GM21737 (cell line): ENCODE results near the gene DHX34.
"Not testable (repeated sequence)": the region's sequence is repeated elsewhere in the genome, so short reads cannot be mapped to it uniquely, and the experiment has no call there.

Experiments used
- ATAC-seq: cut with Tn5 transposase; IDR thresholded peaks from one replicate; pipeline ENCODE4 v1.9.1; 2021; ENCODE audit warnings: mild to moderate bottlenecking, moderate library complexity; ENCODE audit not compliant: unreplicated experiment

The DHX34 gene

DNA sequence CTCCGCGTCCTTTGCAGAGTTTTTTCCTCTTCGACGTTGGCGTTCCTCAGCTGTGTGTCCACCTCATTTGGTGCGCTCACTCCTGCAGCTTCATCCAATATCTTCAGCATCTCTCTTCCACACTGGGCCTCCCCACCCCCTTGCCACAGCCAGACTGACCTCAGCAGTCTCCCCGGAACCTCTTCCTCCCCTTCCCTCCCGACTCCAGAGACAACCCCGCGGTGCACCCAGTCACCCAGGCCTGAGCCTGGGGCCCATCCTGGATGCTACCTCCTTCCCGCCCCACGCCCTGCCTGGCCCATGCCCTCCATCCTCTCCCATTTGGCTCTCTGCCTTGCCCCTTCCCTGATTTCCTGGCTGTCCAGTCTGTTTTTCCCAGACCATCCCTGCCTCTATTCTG is 25.2 kb upstream of the DHX34 start:
- no peak for ATAC-seq

DNA sequence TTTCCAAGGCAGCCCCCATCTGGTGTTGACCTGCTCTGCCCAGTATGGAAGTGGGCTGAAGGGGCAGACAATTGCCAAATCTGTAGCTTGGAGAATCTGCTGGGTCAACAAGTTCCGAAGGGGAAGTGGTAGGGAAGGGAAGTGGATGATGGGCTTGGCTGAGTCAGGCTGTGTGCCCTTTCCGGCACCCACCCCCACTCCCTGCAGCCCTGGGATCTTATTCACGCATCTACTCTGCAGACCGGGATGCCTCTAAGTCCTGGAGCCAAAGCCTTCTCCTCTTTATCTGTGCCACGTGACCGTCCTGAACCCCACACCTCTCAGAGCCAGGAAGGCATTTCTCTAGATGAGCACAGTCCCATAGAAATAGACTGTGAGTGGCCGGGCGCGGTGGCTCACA is 24.6 kb upstream of the DHX34 start:
- ATAC-seq = no peak

DNA sequence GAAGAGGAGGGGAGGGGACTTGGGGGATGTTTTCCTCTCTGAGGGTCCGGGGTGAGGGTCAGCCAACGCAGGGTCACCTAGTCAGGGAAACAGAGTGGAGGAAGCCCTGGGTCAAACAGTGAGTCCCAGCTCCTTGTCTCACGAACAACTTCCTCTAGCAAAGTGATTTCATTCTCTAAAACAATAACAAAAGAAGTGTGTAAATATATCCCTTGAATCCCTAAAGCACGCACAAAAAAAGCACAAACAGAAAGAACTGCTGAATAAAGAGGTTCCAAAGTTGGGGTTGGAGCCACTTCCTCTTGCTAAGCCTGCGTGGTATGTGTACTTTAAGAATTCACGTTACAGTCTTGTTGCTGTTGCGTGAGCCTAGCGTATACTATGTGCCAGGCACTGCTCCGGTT is 18.6 kb upstream of the DHX34 start:
- ATAC-seq = no peak

DNA sequence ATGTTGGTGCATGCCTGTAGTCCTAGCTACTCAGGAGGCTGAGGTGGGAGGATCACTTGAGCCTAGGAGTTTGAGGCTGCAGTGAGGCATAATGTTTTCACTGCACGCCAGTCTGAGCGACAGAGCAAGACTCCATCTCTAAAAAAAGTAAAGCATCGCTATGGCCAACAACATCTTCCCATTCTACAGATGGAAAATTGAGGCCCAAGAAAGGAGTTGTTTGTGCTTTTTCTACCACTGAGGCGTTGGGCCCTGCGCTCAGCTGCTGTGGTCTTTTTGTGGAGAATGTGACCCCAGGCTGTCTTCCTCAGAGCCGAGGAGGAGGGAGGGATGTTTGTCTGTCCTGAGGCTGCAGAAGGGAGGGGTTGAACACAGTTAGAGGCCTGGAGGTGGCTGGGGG is 17.6 kb upstream of the DHX34 start:
- ATAC-seq = no peak

DNA sequence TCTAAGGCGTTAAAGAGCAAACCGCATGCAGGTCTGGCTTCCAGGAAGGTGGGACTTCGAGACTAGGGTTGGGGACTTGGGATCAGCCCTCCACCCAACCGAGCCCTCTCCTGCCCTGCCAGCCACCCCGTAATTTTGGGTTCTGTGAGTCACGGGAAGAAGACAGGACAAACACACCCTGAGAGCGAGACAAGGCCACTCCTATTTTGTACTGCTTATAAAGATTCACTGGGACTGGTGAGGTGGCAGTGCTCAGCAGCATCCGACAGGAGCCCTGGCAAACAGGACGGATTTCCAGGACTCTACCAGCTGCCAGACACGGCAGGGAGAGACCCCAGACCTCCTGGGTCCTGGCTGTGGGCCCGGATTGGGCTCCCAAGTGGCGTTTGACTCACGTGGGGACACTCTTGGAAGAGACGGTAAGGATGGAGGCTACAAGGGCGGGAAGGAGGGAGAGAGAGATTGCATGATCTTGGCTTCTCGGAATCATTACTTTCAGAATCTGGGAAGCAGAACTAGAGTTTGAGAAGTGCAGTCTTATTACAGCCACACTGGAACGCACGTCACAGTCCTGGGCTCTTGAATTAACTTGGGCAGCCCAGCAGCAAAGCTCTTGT is 17.1 kb upstream of the DHX34 start, which contains the start of gene C5AR2:
TSS of gene C5AR2 (plus strand) at position 245 of the 617 bp plus-strand sequence. CDS start 8,625 bp downstream, outside the sequence.
- ATAC-seq = no peak

DNA sequence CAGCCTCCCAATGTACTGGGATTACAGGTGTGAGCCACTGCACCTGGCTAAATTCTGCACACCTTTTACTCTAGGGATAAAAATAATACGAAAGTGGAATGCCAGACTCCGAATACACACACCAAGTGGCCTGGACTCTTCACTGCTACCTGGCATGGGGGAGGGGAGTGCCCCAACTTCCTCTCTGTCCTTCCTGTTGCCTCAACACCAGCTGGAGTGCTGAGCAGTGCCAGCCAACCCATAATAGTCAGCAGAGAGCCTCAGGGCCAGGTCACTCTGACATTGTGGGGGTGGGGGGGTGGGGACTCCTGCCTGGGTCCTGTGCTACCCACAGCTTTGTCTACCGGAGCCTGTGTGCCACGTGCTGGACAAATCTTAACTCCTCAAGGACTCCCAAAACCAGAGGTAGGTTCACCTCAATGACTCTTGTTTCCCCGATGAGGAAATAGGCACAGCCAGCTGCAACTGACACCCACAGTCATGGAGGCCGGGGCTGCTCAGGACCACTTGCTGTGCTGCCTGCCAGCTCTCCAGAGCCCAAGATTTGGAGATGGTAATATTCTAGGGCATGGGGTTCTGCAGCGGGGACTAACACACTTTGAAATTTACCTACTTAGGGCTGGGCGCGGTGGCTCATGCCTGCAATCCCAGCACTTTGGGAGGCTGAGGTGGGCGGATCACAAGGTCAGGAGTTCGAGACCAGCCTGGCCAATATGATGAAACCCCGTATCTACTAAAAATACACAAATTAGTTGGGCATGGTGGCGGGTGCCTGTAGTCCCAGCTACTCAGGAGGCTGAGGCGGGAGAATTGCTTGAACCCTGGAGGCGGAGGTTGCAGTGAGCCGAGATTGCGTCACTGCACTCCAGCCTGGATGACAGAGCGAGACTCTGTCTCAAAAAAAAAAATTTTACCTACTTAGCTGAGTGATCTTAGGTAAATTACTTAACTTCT is 12.1 kb upstream of the DHX34 start:
- not testable (repeated sequence) for ATAC-seq

DNA sequence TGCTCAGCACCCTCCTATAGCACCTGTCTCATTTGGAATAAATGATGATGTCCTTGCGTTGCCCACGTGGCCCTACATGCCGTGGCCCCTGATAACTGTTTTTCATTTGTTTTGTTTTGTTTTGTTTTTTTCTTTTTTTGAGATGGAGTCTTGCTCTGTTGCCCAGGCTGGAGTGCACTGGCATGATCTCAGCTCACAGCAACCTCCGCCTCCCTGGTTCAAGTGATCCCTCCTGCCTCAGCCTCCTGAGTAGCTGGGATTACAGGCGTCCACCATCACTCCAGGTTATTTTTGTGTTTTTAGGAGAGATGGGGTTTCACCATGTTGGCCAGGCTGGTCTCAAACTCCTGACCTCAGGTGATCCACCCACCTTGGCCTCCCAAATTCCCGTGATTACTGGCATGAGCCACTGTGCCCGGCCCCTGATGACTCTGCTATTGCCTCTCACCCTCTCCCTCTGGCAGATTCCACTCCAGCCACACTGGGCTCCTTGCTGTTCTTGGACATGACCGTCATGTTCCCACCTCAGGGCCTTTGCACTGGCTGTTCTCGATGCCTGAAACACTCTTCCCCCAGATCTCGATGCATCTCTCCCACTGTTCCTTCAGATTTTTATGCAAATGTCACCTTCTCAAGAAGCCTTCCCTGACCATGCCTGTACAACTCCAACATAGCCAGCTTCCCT is 9.8 kb upstream of the DHX34 start:
- no peak for ATAC-seq

DNA sequence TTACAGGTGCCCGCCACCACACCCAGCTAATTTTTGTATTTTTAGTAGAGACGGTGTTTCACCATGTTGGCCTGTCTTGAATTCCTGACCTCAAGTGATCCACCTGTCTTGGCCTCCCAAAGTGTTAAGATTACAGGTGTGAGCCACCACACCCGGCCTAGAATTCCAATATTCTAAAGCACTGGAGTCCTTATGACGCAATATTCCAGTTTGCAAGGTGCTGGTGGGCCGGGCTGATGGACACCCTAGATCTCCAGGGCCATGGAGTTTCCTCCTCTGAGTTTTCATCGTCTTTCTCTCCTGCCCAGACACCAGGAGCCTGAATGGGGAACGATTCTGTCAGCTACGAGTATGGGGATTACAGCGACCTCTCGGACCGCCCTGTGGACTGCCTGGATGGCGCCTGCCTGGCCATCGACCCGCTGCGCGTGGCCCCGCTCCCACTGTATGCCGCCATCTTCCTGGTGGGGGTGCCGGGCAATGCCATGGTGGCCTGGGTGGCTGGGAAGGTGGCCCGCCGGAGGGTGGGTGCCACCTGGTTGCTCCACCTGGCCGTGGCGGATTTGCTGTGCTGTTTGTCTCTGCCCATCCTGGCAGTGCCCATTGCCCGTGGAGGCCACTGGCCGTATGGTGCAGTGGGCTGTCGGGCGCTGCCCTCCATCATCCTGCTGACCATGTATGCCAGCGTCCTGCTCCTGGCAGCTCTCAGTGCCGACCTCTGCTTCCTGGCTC is 8.5 kb upstream of the DHX34 start:
- no peak for ATAC-seq

DNA sequence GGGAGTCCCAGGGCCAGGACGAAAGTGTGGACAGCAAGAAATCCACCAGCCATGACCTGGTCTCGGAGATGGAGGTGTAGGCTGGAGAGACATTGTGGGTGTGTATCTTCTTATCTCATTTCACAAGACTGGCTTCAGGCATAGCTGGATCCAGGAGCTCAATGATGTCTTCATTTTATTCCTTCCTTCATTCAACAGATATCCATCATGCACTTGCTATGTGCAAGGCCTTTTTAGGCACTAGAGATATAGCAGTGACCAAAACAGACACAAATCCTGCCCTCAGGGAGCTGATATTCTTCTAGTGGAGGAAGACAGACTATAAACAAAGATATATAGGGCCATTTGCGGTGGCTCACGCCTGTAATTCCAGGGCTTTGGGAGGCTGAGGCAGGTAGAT is 7.4 kb upstream of the DHX34 start:
- ATAC-seq = no peak

DNA sequence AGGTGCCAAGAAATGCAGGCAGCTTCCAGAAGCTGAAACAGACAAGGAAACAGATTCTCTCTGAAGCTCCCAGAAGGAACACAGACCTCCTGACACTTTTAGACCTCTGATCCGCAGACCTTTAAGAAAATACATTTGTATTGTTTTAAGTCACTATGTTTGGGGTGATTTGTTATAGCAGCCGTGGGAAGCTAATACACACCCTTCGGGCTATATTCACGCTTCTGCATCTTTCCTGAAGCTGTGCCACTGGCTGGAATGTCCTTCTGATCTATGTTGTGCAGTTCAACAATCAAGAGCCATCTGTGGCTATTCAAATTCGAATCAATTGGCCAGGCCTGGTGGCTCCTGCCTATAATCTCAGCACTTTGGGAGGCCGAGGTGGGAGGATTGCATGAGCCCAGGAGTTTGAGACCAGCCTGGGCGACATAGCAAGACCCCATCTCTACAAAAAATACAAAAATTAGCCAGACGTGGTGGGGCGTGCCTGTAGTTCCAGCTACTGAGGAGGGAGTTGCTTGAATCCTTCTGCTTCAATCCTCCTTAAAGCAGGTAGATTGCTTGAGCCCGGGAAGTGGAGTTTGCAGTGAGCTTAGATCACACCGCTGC is 5.8 kb upstream of the DHX34 start:
- ATAC-seq = no peak

DNA sequence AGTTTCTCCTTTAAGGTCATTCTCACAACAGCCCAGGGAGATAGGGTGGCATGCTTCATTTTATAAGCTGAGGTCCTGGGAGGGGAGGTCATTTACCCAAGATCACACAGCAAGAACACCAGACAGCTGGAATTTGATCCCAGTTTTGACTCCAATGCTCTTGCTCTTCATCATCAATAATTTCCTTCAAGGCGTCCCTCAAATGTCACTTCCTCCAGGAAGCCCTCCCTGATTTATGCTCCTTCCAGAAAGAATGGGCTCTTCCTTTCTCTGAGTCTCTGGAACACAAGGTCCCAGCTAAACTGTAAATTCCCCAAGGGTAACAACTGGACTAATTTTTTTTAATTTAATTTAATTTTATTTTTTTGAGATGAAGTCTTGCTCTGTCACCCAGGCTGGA is 4.7 kb upstream of the DHX34 start:
- ATAC-seq = no peak

DNA sequence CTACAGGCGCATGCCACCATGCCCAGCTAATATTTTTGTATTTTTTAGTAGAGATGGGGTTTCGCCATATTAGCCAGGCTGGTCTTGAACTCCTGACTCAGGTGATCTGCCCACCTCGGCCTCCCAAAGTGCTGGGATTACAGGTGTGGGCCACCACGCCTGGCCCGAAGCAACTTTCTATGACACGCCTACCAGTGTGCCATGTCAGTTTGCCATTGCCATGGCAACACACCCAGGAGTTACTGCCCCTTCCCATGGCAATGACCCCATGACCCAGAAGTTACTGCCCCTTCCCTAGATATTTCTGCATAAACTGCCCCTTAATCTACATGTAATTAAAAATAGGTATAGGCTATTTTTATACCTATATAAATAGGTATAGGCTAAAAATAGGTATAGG is 3.1 kb upstream of the DHX34 start:
- not testable (repeated sequence) for ATAC-seq

DNA sequence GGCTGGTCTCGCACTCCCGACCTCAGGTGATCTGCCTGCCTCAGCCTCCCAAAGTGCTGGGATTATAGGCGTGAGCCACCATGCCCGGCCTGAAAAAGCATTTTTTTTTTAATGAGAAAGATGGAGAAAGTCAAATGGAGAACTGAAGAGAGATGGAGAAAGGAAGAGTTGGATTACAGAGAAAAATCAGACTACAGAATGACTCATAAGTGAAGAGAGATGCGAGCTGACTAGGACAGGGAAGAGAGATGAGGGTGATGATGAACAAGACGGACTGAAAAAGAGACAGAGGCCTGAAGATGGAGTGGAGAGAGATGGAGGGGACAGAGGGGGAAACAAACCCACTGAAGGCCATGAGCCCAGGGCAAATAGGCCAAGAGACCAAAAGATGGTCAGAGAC is 1.5 kb downstream of the DHX34 start:
- ATAC-seq = no peak

DNA sequence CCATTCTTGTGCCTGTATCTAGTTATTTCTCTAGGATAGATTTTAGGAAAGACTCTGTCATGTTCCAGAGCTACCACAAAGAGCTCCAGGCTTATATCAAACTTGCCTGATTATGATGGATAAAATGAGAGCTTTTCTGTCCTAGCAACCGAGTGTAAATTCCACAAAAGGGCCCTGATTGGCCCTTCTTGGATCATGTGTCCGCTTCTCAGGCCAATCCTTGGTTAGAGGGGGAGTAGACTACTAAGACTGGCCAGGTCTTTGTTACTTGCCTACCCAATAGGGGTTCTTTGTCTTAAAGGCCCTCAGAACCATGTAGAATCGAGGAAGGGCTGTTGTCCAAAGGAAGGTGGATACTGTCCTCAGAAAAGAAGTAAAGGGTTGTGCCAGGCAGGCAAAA is 2.4 kb downstream of the DHX34 start:
- no peak for ATAC-seq

DNA sequence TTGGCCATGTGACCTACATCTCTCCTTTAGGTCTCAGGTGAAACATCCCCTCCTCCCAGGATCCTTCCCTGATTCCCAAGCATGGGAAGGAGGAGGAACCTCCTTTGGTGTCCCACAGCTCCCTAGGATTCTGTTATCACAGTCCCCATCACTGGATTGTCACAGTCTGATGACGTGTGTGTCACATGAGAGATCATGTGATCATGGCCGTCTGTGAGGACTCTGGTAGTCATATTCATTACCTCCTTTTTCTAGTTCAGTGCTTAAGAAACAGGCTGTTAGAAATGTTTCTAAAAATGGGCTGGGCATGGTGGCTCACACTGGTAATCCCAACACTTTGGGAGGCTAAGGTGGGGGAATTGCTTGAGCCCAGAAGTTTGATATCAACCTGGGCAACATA is 3.0 kb downstream of the DHX34 start:
- ATAC-seq = no peak

DNA sequence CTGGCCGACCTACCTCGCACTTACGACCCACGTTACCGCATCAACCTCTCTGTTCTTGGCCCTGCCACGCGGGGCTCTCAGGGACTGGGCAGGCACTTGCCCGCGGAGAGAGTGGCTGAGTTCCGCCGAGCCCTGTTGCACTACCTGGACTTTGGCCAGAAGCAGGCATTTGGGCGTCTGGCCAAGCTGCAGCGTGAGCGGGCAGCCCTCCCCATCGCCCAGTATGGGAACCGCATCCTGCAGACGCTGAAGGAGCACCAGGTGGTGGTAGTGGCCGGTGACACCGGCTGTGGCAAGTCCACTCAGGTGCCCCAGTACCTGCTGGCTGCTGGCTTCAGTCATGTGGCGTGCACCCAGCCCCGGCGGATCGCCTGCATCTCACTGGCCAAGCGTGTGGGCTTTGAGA is 4.2 kb downstream of the DHX34 start:
- no peak for ATAC-seq

DNA sequence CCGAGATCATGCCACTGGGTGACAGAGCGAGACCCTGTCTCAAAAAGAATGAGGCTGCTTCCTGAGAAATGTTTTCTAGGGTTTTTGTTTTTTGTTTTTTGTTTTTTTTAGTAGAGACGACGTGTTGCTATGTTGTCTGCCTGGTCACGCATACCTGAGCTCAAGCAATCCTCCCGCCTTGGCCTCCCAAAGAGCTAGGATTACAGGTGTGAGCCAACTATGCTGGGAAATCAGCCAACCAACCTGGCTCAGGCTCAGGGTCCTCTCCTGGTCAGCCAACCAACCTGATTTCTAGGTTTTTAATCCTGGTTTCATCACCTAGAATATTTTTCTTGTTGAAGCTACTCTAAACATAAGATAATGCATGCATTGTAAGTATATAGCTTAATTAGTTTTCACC is 7.8 kb downstream of the DHX34 start:
- ATAC-seq = no peak

DNA sequence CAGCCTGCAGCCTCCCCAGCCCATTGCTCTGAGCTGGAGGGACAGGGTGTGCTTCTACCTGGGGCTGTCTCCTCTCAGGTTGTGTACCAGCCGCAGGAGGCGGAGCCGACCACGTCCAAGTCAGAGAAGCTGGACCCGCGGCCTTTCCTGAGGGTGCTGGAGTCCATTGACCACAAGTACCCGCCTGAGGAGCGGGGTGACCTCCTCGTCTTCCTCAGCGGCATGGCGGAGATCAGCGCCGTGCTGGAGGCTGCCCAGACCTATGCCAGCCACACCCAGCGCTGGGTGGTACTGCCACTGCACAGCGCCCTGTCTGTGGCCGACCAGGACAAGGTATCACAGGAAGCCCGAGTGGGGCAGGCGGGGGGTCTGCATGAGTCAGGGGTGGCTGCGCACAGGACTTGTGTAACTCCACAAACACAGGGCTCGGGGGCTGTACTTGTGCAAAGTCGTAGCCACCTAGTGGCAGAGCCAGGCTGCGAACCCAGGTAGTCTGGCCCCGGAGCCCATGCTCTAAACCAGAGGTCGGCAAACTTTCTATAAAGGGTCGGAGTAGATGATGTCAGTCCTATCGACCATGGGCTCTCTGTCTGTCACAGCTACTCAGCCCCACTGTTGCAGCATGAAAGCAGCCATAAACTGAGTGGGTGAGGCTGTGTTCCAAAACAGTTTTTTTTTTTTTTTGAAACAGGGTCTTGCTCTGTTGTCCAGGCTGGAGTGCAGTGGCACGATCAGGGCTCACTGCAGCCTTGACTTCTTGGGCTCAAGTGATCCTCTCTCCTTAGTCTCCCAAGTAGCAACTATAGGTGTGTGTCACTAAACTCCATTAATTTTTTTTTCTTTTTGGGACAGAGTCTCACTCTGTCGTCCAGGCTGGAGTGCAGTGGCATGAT is 8.9 kb downstream of the DHX34 start:
- ATAC-seq = no peak

DNA sequence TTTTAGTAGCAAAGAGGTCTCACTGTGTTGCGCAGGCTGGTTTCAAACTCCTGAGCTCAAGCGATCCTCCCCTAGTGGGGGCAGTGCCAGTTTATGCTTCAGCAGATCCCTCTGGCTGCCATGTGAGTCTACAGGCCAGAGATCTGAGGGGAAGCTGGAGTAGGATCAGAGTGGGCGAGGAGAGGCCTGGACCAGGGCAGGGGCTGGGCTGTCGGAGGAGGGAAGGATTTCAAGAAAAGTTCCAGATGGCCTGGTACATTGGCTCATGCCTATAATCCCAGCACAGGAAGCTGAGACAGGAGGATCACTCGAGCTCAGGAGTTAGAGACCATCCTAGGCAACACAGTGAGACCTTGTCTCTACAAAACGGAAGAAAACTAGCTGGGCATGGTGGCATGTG is 9.8 kb downstream of the DHX34 start:
- no peak for ATAC-seq

DNA sequence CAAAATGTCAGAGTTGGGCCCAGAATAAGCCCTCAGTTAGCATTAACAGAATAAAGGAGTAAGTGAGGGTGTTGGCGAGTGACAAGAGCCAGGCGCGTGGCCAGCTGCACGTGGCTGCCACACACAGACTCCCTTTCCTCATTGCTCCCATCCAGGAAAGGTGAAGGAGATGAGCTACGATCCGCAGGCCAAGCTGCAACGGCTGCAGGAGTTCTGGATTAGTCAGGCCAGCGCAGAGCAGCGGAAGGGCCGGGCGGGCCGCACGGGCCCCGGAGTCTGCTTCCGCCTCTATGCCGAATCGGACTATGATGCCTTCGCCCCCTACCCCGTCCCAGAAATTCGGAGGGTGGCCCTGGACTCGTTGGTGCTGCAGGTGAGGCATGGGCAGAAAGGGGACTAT is 13.2 kb downstream of the DHX34 start:
- ATAC-seq = no peak
